ENCODE measurements around the gene NOL6.

GRCh38 chr9:33426843-33427293, 46.9 kb downstream of the NOL6 start:
- no peak for TF ChIP-seq CTCF (conservative IDR thresholded peaks at IDR 0.05; ENCODE audit: low read depth in 2 of 2)
- TF ChIP-seq EZH2 (IDR thresholded peaks at IDR 0.05; ENCODE audit: low read depth, unreplicated experiment) = no peak
- TF ChIP-seq POLR2AphosphoS5 (IDR thresholded peaks at IDR 0.05; ENCODE audit: low read depth) = no peak
- TF ChIP-seq REST (IDR thresholded peaks at IDR 0.05; ENCODE audit: unreplicated experiment) = no peak
- TF ChIP-seq JUNB (IDR thresholded peaks at IDR 0.05; ENCODE audit: unreplicated experiment) = no peak
- no peak for TF ChIP-seq CREB1 (CRISPR knock-in tag; IDR thresholded peaks at IDR 0.05; ENCODE audit: low read depth)
- TF ChIP-seq ETS1 (IDR thresholded peaks at IDR 0.05) = no peak
- TF ChIP-seq EZH2phosphoT487 (IDR thresholded peaks at IDR 0.05; ENCODE audit: unreplicated experiment) = no peak
- TF ChIP-seq NANOG (IDR thresholded peaks at IDR 0.05; ENCODE audit: borderline replicate concordance) = no peak
- no peak for TF ChIP-seq ZNF114 (CRISPR knock-in tag; IDR thresholded peaks at IDR 0.05)

All from GM23338 (cell line).